Sigmoid colon (tissue), 4 donors: ENCODE results near the gene COL1A1.

Experiments used
- POLR2AphosphoS5 ChIP-seq, 4 donors: sonication (generic); formaldehyde crosslinking; IDR thresholded peaks; one replicate each; pipeline ENCODE4 v1.6.1; 2017; ENCODE audit warnings: antibody characterized with exemption in 4 of 4
- TF ChIP-seq, protein P1 (sequence below), 4 experiments: fragments of 450-650 bp in 3 of 4; fragments of 200-600 bp in 1 of 4; IDR thresholded peaks; one replicate each; pipeline ENCODE4 v1.5.1; 2016 to 2019; ENCODE audit warnings: antibody characterized with exemption in 4 of 4, mild to moderate bottlenecking in 3 of 4, moderate library complexity in 2 of 4

DNA sequence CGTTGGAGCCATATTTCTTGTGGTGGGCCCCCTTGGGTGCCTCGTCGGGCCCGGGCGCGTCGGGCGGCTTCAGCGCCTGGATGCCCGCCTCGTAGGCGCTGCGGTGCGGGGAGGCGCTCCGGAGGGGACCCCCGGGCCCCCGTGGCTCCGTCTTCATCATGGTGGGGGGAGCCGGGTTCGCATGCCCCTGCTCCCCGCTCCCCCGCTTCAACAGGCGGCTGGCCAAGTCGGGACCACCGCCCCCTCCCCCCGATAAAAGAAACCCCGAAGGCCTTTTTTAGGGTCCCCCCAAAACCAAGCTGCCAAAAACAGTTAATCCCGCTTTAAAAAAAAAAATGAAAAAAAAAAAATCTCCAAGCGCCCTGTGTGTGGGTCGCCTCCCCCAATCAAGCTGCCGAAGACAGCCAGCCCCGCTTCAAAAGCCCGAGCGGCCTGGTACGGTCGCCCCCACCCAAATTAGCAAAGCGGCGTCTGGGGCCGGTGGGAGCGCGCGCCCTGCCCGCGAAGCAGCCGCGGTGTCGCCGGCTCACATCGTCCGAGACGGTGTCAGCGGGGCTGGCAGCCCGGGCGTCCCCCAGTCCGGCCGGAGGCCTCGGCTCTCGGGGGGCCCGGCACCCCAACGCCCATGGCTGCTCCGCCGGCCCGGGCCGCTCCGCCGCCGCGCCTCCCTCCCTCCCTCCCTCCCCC lies 50.9 kb downstream of the COL1A1 start, which contains the start of gene PPP1R9B:
- TF ChIP-seq, protein P1, sequence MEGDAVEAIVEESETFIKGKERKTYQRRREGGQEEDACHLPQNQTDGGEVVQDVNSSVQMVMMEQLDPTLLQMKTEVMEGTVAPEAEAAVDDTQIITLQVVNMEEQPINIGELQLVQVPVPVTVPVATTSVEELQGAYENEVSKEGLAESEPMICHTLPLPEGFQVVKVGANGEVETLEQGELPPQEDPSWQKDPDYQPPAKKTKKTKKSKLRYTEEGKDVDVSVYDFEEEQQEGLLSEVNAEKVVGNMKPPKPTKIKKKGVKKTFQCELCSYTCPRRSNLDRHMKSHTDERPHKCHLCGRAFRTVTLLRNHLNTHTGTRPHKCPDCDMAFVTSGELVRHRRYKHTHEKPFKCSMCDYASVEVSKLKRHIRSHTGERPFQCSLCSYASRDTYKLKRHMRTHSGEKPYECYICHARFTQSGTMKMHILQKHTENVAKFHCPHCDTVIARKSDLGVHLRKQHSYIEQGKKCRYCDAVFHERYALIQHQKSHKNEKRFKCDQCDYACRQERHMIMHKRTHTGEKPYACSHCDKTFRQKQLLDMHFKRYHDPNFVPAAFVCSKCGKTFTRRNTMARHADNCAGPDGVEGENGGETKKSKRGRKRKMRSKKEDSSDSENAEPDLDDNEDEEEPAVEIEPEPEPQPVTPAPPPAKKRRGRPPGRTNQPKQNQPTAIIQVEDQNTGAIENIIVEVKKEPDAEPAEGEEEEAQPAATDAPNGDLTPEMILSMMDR (IDR thresholded peaks at IDR 0.05): no peak
- no peak for TF ChIP-seq POLR2AphosphoS5 (IDR thresholded peaks at IDR 0.05)
